NCI-H524 treated with DMSO at 0.1 percent for 48 hours (cell line): ENCODE results near the gene KIF21B.

Source experiments
- DNase-seq: peaks from one replicate; lab custom pipeline; 2025; lab: John Stamatoyannopoulos, UW

The KIF21B gene

GRCh38 chr1:200991097-200991614 lies 32.4 kb downstream of the KIF21B start:
- no peak for DNase-seq

DNA sequence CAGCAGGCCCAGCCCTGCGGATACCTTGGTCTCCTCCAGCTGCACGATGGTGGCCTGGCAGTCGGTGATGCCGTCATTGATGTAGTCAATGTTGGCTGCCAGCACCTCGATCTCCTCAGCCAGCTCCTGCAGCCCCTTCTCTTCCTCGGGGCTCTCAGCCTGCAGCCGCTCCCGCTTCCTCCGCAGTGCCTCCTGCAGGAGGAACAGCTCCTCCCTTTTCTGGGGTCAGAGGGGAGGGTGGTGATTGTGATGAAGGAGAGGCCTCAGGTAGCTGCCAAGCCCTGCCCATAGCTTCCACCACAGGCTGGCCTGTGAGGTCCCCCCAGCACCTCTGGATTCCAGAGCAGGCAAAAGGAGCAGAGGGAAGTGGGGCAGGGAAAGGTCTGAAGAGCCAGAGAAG lies 33.4 kb downstream of the KIF21B start:
- no peak for DNase-seq

- no peak for DNase-seq
These were observed 34.2 kb downstream of the KIF21B start for GRCh38 chr1:200989337-200989736.

DNA sequence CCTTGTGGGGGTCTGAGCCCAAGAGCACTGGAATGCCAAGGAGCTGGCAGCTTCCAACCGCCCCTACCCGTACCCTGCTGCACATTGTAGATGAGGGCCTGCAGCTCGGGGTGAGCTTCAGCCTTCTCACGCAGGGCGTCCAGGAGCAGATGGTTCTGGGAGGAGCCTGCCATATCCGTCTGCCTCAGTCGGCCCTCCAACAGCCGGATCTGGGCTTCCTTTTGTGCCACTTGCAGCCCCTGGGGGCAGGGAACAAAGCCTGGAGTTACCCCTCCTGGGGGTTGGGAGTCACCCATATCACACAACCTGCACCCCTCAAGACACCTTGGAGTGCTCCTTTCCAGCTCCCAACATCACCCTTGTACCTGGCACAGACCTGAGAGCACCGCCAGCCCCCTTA lies 34.8 kb downstream of the KIF21B start:
- no peak for DNase-seq

DNA sequence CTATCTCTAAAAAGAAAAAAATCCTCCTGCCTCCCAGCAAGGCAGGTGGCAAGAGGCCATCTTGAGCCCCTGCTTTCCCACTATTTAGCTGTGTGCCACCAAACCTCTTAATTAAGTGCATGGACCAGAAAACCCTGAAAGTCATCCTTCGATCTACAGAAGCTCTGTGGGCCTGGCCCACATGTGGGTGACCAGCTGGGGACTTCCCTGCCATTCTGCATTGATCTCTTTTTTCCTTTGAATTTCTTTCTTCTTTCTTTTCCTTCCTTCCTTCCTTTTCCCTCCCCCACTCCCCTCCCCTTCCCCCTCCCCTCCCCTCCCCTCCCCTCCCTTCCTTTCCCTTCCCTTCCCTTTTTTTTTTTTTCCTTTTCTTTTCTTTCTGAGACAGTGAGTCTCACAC lies 38.0 kb downstream of the KIF21B start:
- DNase-seq, result no peak

GRCh38 chr1:200983035-200983561 lies 40.4 kb downstream of the KIF21B start:
- no peak for DNase-seq

GRCh38 chr1:200982071-200982945 lies 41.2 kb downstream of the KIF21B start:
- DNase-seq, result no peak

GRCh38 chr1:200981278-200981677 lies 42.2 kb downstream of the KIF21B start:
- DNase-seq, result no peak

DNA sequence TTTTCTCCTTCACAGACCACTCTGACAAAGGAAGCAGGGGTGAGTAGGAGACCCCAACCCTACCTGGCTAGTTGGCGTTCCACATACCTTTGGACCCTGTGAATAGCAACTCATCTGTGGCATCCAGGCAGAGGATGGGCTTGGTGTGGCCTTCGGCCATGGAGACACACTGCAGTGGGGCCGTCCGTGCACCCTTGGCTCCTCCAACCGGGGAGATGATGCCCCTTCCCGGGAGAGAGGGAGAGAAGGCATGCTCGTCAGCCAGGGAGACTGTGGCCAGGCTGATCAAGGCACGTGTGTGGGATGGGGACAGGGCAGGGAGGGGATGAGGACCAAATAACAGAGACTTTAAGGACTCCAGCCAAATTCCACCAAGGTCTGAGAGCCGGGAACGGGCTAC lies 42.6 kb downstream of the KIF21B start:
- no peak for DNase-seq

- DNase-seq, result no peak
These were observed 43.1 kb downstream of the KIF21B start for GRCh38 chr1:200980452-200980772.

GRCh38 chr1:200979574-200980451 lies 43.7 kb downstream of the KIF21B start:
- DNase-seq, result no peak

DNA sequence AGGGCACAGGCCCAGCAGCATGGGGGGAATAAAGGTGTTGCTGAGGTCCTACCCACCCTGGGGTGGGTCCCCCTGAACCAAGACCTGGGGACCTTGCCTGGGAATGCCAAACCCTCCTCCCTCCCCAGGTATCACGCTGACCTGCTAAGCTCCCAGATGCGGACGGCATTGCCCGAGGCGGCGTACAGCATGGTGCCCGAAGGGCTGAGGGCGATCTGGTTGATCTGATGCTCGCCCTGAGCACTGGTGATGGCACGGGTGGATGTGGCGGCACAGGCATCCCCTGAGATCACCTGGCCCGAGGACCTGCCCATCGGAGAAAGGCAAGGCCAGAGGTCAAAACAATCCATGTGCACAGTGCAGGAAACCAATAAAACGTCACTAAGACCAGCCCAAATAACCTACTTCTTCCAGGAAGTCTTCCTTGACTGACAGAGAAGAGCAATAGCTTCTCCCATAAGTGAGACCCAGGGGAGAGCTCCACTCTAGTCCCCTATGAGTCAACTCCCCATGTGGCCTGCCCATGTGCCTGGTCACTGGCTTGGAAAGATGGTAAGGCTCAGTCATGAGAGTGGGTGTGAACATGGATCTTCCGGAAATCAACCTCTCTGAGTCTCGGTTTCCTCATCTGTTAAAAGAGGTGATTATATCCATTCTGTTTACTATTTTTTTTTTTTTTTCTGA lies 46.3 kb downstream of the KIF21B start:
- no peak for DNase-seq

GRCh38 chr1:200976634-200977033 lies 46.9 kb downstream of the KIF21B start:
- no peak for DNase-seq

- DNase-seq, result no peak
These were observed 48.1 kb downstream of the KIF21B start for GRCh38 chr1:200975458-200975857.

DNA sequence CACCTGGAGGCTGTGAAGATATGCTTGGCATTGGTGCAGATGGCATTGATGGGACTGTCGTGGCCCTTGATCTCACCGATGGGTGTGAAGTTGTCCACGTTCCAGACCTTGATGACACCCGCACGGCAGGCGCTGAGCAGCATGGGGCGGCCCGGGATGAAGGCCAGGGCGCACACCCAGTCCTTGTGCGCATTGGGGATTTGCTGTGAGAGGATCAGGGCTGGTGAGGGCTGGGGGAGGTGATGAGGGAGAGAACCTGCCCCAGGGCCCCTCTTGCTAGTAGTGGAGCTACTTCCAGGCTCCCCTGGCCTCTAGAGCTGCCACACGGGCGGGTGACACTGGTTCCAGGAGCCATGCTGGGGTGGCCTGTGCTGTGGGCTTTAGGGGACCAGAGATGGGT lies 48.8 kb downstream of the KIF21B start:
- DNase-seq, result no peak

GRCh38 chr1:200973937-200974657 lies 49.4 kb downstream of the KIF21B start:
- no peak for DNase-seq

GRCh38 chr1:200972985-200973742 lies 50.4 kb downstream of the KIF21B start:
- DNase-seq, result no peak

- no peak for DNase-seq
These were observed 51.4 kb downstream of the KIF21B start for GRCh38 chr1:200971955-200972711.

DNA sequence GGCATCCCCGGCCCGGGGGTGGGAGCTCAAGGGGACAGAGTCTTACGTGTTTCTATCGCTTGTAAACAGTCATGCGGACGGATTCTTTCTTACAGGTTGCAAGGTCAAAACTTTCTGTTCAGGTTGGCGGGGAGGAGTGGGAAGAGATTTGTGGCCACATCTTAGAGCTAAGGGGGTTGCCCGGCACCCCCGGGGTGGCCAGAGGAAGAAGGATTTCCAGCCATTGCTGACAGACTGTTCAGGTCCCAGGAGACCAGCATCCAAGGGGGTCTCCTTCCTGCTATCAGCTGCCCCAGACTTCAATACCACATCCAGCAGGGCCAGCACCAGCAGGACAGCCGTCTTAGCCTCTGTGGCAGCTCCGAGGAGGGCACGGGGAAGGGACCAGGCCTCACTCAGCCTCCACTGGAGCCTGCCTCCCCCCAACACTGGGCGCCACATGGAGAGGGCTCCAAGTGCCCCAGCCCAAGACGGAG lies 52.0 kb downstream of the KIF21B start:
- no peak for DNase-seq
